Natural killer cell (primary cell): ENCODE results near the gene PSMD7. TPM values are rescaled to one million over a fixed set of nuclear protein-coding genes. Genes with fewer than 3 reads are reported as not detected.

ENCODE experiments used
- ATAC-seq, 3 donors: fragments of 150-1000 bp in 2 of 3; fragments of 200-7000 bp in 1 of 3; cut with Tn5 transposase; 1 replicate in 1 of 3; 2 replicates in 2 of 3; pipeline ENCODE4 v1.10.0; 2021; ENCODE audit warnings: mild to moderate bottlenecking in 2 of 3, moderate library complexity in 2 of 3
- DNase-seq, 2 donors: peaks; one replicate each; pipeline versions ENCODE4 v3.0.0 to v3.0.0-alpha.2; 2013 to 2021; ENCODE audit warnings: mixed read lengths in 1 of 2
- H3K27ac ChIP-seq: one replicate; pipeline ENCODE4 v1.5.1; 2013; ENCODE audit warnings: mild to moderate bottlenecking, low read length
- H3K27me3 ChIP-seq: one replicate; pipeline ENCODE4 v1.6.1; 2013; ENCODE audit warnings: low read length; ENCODE audit not compliant: control insufficient read depth, insufficient read depth
- H3K36me3 ChIP-seq: one replicate; pipeline ENCODE4 v1.6.1; 2013; ENCODE audit warnings: low read length; ENCODE audit not compliant: control insufficient read depth, insufficient read depth
- H3K4me1 ChIP-seq: one replicate; pipeline ENCODE4 v1.6.1; 2013; ENCODE audit warnings: low read length; ENCODE audit not compliant: control insufficient read depth, insufficient read depth
- H3K4me3 ChIP-seq: one replicate; pipeline ENCODE4 v1.5.1; 2013; ENCODE audit warnings: low read length
- H3K9me3 ChIP-seq: one replicate; pipeline ENCODE4 v1.6.1; 2013; ENCODE audit warnings: low read length; ENCODE audit not compliant: control insufficient read depth, insufficient read depth
- H3K27ac Mint-ChIP-seq, 2 donors: one replicate each; pipeline ENCODE4 v1.8.0; 2022; ENCODE audit warnings: mild to moderate bottlenecking in 2 of 2, mixed read lengths in 2 of 2, moderate library complexity in 1 of 2
- H3K27me3 Mint-ChIP-seq, 2 donors: one replicate each; pipeline ENCODE4 v1.8.0; 2022; ENCODE audit warnings: low read depth in 2 of 2, mixed read lengths in 2 of 2
- H3K36me3 Mint-ChIP-seq: one replicate; pipeline ENCODE4 v1.8.0; 2022; ENCODE audit warnings: mixed read lengths
- H3K4me1 Mint-ChIP-seq, 2 donors: one replicate each; pipeline ENCODE4 v1.8.0; 2022; ENCODE audit warnings: mixed read lengths in 2 of 2
- H3K4me3 Mint-ChIP-seq: one replicate; pipeline ENCODE4 v1.8.0; 2022; ENCODE audit warnings: mild to moderate bottlenecking, moderate library complexity, mixed read lengths
- H3K9me3 Mint-ChIP-seq, 2 donors: one replicate each; pipeline ENCODE4 v1.8.0; 2022; ENCODE audit warnings: mixed read lengths in 2 of 2
- CTCF ChIP-seq: fragments of 200-600 bp; IDR thresholded peaks from one replicate; pipeline ENCODE4 v1.8.0; 2022; ENCODE audit warnings: antibody characterized with exemption
- WGBS: methylation state at CpG from one replicate; pipeline ENCODE4 v1.1.7; 2013; ENCODE audit warnings: missing lambda C conversion rate; ENCODE audit not compliant: insufficient coverage; 5-methylcytosine and 5-hydroxymethylcytosine counted together
- intact Hi-C: fragments of 100-400 bp; cut with micrococcal nuclease; formaldehyde crosslinking; loops from one replicate; pipeline ENCODE4 v1.14.2; 2022
- total RNA-seq, 4 donors: library from RNA; stranded (reverse); fragments of 120-200 nt in 1 of 4; gene quantifications; one replicate each; pipeline versions ENCODE4 v1.2.3 to v1.2.4, GENCODE V29; 2013 to 2022

The PSMD7 gene
- total RNA-seq, 3 donors from 2014 or later (not counting 1 experiment from before 2014, with no cell fraction given) = 81.0 to 89.2 (median 81.7) TPM

- Histone ChIP-seq H3K36me3 (peaks cover 29% of the 10 kb centered on the region), H3K27ac (peak overlapping the region; percentile 93), H3K4me1 (peaks cover 14% of the 10 kb centered on the region), H3K27me3 (no peaks in the 10 kb centered on the region), H3K4me3 (peak overlapping the region; percentile 95), H3K9me3 (no peaks in the 10 kb centered on the region)
- DNase-seq = peak; percentile 16 to 43
- Mint-ChIP-seq H3K27me3 (no peaks in the 10 kb centered on the region), H3K27ac (peak overlapping the region; percentile 97 to 98), H3K4me1 (peaks cover 14 to 20% of the 10 kb centered on the region in 2 donors), H3K36me3 (peaks cover 8% of the 10 kb centered on the region), H3K9me3 (no peaks in the 10 kb centered on the region), H3K4me3 (peak overlapping the region; percentile 98)
- under 1% methylated on average over 27 of the region's 27 CpGs for WGBS
- peak in 1 of 3 donors; percentile 9 for ATAC-seq
- intact Hi-C loops = loop anchor here (10.0 kb wide), 1 partner anchor 1632 kb away; no protein-coding TSS in a partner anchor
- no peak for TF ChIP-seq CTCF
Measured at GRCh38 chr16:74297145-74297665, 591 bp downstream of the PSMD7 start.

- H3K27ac Mint-ChIP-seq = peak overlapping the region; percentile 97 to 98
- peaks cover 14 to 20% of the 10 kb centered on the region in 2 donors for H3K4me1 Mint-ChIP-seq
- Histone ChIP-seq H3K27me3 (no peaks in the 10 kb centered on the region), H3K4me3 (no peak overlapping the region), H3K27ac (no peak overlapping the region), H3K9me3 (no peaks in the 10 kb centered on the region), H3K36me3 (peaks cover 38% of the 10 kb centered on the region), H3K4me1 (peaks cover 14% of the 10 kb centered on the region)
- no peaks in the 10 kb centered on the region for H3K27me3 Mint-ChIP-seq
- no peaks in the 10 kb centered on the region for H3K9me3 Mint-ChIP-seq
- no peak for TF ChIP-seq CTCF
- H3K4me3 Mint-ChIP-seq = peak overlapping the region; percentile 53
- DNase-seq = no peak
- intact Hi-C loops = loop anchor here (10.0 kb wide), 1 partner anchor 1633 kb away; no protein-coding TSS in a partner anchor
- 95% methylated on average over 2 of the region's 2 CpGs for WGBS
- no peak for ATAC-seq
- H3K36me3 Mint-ChIP-seq = peaks cover 8% of the 10 kb centered on the region
Measured at GRCh38 chr16:74298104-74298503, 1.5 kb downstream of the PSMD7 start.

GRCh38 chr16:74302341-74302740, 5.7 kb downstream of the PSMD7 start:
- DNase-seq (no peak), ATAC-seq (no peak)
- 98% methylated on average over 3 of the region's 5 CpGs for WGBS
- intact Hi-C loops = no loop called here
- Mint-ChIP-seq H3K27ac (no peak overlapping the region), H3K9me3 (no peaks in the 10 kb centered on the region), H3K4me3 (no peak overlapping the region), H3K36me3 (peaks cover 8% of the 10 kb centered on the region), H3K27me3 (no peaks in the 10 kb centered on the region), H3K4me1 (peaks cover 0 to 5% of the 10 kb centered on the region in 2 donors)
- H3K27ac ChIP-seq = no peak overlapping the region
- TF ChIP-seq CTCF = no peak
- peaks cover 77% of the 10 kb centered on the region for H3K36me3 ChIP-seq
- H3K27me3 ChIP-seq = no peaks in the 10 kb centered on the region
- H3K4me3 ChIP-seq = no peak overlapping the region
- H3K4me1 ChIP-seq = peaks cover 11% of the 10 kb centered on the region
- H3K9me3 ChIP-seq = no peaks in the 10 kb centered on the region
